Hematopoietic multipotent progenitor cell treated with erythropoietin and hydrocortisone succinate and interleukin-3 and kit ligand, for 17 days (in vitro differentiated cells): Measurements from ENCODE around the gene RNF145.

Source experiments
- DNase-seq: peaks from one replicate; pipeline ENCODE4 v3.0.0-alpha.2; 2015; ENCODE audit warnings: low spot score

Gene RNF145

GRCh38 chr5:159218595-159219023 is 9.3 kb upstream of the RNF145 start:
- DNase-seq: no peak

DNA sequence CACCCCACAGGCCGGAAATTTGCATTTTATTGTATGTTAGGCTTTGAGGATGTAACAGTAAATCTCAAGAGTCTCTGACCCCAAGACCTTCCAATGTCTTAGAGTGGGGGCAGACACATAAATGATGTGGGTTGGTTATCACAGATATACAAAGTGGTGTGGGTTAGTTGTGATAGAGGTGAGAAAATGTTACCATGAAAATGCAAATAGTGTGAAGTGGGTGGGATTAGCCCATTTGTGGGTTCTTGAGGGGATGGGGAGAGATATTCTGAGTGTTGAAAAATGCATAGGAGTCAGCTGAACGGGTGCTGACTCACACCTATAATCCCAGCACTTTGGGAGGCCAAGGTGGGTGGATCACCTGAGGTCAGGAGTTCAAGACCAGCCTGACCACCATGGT is 7.9 kb upstream of the RNF145 start:
- no peak for DNase-seq

- no peak for DNase-seq
Observed at GRCh38 chr5:159216454-159216853, 7.1 kb upstream of the RNF145 start.

DNA sequence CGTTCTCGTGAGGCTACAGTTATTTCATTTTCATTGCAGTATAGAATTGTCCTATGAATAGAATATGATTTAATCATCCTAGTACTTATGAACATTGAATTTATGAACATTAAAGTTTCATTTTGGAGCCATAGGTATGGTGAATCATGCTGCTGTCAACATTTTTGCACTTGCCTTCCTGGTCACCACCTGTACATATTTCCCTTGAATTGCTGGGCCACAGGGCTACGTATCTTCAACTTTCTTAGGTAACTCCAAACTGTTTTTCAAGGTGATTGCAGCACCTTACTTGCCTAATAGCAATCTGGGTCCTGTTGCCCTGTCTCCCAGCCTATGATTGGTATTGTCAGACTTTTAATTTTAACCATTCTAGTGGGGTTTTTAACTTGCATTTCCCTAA is 6.5 kb upstream of the RNF145 start:
- no peak for DNase-seq

GRCh38 chr5:159214486-159215271 is 5.3 kb upstream of the RNF145 start:
- DNase-seq: no peak

DNA sequence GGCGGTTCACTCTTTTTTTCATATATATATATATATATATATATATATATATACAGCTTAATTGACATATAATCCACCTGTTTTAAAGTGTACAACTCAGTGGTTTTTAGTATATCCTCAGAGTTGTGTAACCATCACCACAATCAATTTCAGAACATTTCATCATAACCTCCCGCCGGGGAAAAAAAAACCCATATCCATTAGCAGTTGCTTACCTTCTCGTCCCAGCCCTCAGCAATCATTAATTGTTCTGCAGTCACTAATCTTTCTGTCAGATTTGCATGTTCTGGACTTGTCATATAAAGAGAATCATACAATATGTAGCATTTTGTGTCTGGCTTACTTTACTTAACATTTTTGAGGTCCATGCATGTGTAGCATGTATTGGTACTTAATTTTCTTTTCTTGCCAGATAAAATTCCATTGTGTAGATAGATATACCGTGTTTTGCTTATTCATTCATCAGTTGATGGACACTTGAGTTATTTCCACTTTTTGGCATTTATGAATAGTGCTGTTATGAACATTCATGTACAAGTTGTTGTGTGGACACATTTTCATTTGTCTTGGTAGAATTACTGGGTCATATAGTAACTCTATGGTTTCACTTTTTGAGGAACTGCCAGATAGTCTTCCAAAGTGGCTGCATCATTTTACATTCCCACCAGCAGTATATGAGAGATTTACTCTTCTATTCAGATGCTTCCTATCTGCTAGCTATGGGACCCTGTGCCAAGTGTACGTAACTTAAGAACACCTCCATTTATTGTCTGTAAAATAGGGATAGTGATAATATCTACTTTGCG is 3.5 kb upstream of the RNF145 start:
- no peak for DNase-seq

DNA sequence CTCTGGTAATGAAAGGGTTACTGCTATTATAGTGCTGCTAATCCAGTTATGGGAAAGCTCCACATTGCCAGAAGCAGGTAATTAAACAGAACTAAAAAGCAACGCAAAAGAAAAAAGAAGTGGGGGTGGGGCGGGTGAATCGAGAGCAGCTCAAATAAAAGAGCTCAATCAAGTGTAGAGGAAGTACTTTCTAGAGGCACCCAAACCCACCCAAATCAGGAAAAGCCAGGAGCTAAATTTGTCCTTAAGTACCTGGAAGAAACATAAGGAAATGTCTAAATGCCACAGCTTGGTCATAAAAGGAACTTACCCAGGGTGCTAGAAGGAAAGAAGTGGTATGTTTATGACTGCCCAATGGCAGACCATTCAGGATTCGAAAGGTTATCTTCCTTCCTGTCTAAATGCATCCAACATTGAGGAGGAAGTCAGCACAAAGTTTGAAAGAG is 2.4 kb upstream of the RNF145 start:
- DNase-seq: no peak

DNA sequence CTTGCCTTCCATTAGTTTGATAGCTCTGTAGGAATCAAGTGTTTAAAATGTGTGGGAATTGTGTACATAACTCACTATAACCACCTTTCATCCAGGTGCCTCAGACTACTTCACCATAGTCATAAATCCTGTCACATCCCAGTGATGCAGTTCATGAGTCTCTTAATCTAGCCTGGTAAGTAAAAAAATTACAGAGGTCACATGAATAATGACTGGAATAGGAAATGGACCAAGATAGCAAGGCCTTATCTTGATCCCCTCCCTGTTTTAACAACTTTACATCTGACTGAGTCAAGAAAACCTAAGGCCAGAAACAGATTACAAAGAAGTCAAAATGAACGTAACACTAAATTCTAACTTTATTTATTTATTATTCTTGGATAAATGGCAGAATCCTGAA is 1.5 kb upstream of the RNF145 start:
- DNase-seq: no peak

GRCh38 chr5:159210210-159210661 is 883 bp upstream of the RNF145 start:
- no peak for DNase-seq

DNA sequence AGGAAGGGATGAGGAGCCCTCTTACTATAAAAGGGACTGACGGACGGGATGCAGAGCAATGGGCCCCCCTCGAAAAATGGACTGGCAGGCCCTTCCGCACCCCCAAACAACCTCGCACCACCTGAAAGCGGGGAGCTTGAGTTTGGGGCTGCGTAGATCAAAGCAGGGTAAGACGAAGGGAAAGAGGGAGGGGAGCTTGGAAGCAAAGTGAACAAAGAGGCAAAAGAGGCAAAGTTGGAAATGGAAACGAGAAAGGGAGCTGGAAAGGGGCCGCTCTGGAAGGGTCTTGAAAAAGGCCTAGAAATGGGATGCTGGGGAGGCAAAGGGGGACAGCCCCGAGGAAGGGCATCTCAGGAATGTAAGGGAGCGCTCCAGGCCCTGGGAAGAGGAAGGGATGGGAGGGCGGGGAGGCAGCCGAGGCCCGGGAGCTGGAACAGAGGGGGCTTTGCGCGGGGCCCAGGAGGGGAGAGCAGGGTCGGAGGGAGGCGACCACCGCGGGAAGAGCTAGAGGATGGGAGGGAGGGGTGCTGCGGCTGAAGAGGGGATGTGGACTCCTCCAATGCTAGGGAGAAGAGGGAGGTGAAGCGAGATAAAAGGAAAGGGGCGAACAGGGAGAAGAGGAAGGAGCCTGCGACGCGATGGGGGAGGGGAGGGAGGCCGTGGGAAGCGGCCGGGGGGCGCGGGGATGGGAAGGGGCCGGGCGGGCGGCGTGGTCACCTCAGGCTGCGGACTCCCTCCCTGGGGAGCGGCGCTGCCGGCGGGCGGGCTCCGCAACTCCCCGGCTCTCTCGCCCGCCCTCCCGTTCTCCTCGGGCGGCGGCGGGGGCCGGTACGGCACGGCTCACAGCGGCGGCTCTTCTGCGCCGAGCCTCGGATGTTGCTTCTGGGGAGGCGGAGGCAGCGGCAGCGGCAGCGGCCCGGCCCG is 577 bp downstream of the RNF145 start:
- DNase-seq: peak; percentile 33

DNA sequence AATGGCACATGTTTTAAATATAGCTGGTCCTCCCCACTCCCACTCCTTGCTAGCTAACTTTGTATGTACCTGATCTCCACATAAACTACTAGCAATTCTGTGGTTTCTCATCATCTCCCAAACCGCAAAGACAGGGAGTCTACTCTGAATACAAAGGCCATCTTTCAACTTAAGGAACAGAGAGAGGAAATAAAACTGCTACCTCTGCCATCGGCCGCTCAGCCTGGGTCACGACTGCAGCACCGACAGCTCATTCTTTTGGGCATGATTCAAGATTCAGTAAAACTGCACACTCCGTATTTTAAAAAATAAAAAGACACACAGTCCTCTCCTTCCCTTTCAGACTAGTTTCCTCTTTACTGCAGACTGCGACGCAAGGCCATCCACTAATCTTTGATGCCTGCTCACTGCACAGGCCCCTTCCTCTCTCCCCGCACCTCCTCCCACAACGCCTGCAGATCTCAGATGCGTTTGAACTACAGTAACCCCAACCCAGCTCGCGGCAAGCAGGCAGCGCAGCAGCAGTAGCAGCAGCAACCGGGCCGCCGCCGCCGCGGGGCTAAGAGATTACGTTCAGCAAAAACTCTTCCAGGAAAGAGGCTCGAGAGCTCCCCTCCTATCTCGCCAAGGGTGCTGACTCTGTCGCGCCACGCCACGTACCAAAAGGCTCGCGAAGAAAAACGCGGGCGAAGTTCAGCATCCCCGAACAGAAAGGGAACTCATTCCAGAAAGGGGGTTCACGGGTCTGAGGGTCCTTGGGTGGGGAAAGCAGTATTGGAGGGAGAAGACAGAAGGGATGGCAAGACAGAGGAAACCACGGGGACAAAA is 1.5 kb downstream of the RNF145 start:
- DNase-seq: peak; percentile 86

DNA sequence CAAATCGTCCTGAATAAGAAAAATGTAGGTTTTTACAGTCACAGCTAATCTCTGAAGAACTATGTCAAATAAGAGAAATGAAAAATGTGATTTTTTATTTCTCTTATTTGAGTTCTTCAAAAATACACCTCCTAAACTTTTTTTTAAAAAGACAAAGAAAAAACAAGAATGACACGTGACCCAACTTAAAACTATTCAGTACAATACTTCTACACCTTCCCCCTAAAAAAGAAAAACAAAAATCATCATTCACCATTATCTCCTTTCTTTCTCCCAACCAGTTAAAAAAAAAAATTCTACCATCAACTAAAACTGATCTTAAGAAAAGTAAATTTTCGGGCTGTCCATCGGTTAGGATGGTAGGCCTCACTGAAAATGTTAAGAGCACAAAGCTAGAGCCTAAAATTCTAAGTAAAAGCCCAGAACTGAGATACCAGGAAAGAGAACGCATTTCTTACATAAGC is 2.1 kb downstream of the RNF145 start:
- DNase-seq: no peak

GRCh38 chr5:159206818-159207217 is 2.5 kb downstream of the RNF145 start:
- peak; percentile 46 for DNase-seq

DNA sequence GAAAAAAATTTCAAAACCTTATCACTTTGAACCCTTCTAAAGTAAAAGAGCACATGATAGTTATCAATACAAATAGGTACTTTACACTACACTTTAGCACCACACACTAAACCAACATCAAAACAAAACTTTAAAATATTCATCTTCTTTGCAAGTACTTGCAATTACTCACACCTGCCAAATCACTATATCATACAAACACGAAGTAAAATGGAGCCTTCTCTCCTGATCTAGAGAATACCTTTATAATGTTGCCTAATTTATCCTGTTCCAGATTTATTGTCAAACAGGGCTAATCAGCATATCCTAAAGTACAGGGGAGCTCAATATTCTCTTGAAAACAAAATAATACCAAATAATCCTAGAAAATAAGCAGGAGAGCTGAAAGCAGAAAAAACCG is 3.0 kb downstream of the RNF145 start:
- no peak for DNase-seq

DNA sequence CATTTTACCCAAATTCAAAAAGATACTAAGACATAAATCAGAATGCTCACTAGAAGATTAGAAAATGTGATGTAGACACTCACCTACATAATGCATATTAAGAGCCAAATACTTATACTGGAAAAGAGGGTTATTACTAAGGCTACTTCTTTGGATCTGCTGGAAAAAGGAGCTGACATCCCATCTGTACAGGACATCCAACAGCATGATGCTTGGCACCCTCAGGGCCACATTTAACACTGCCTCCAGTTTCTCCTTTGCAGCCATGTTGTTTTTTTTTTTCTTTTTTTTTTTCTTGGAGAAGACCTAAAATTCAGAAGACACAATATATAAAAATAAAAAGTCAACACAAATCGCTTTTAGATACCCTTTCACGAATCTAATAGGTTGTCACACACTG is 6.0 kb downstream of the RNF145 start:
- DNase-seq: no peak

GRCh38 chr5:159202151-159202550 is 7.2 kb downstream of the RNF145 start:
- no peak for DNase-seq

DNA sequence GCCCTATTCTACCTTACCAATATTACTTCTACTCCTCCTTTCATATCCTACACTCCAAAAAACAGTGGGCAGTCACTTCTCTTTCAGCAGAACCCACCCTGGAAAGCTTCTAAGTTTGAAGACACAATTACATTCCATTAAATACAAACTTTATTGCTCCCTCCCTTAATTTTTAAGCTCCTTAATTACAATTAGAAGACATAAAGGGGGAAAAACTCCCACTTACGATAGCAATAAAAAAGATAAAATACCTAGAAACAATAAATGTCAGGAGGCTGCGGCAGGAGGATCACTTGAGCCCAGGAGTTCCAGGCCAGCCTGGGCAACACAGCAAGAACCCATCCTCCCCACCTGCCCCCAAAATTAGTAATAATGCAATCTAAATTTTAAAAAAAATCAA is 9.6 kb downstream of the RNF145 start:
- no peak for DNase-seq

- DNase-seq: no peak
Observed at GRCh38 chr5:159199225-159199624, 10.1 kb downstream of the RNF145 start.

DNA sequence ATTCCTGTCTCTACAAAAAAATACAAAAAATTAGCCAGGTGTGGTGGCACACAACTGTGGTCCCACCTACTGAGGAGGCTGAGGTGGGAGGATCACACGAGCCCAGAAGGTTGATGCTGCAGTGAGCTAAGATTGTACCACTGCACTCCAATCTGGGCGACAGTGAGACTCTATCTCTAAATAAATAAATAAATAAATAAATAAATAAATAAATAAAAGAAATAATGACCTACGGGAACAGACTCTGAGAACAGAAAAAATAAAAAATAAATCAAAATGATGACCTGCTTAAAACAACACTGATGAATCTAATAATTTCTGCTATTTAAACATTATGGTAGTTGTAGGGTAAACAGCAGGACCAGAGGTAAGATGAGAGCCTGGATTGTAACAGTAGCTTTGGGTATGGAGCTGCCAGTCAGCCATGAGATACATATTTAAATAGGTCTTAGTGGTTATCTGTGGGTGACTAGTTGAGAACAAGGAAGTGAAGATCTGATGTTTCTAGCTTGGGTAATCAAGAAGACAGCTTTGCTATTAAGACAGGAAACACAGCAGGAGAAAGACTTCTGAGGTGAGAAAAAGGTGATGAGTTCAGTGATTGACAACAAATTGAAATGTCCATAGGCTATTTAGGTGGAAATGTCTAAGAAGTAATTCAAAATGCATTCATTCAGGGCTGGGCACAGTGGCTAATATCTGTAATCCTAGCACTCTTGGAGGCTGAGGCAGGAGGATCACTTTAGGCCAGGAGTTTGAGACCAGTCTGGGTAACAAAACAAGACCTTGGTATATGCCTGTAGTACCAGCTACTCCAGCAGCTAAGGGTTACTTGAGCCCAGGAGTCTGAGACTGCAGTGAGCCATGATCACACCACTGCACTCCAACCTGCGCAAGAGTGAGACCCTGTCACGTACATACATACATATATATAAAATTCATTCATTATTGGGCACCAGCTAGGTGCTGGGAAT is 11.0 kb downstream of the RNF145 start:
- DNase-seq: no peak

GRCh38 chr5:159195775-159196174 is 13.6 kb downstream of the RNF145 start:
- no peak for DNase-seq
